Caco-2 (cell line): ENCODE measurements around the gene POGZ. TPM values are rescaled to one million over a fixed set of nuclear protein-coding genes. Genes with fewer than 3 reads are reported as not detected.

ENCODE experiments used
- BruUV-seq: library from RNA; stranded (reverse); fragments of 400-500 nt; replicated peaks from 2 replicates; lab custom pipeline; 2021; lab: Mats Ljungman, UMichigan
- CTCF ChIA-PET: fragments of 300-600 bp; sonication (Branson Sonifier 250); formaldehyde crosslinking; loops from one replicate; lab custom pipeline; 2022; ENCODE audit warnings: antibody characterized with exemption; lab: Charles Lee
- POLR2A ChIA-PET: fragments of 300-600 bp; sonication (Branson Sonifier 250); formaldehyde crosslinking; loops from one replicate; lab custom pipeline; 2022; ENCODE audit warnings: antibody characterized with exemption; lab: Charles Lee
- DNase-seq, 2 experiments: peaks; one replicate each; pipeline versions ENCODE4 v3.0.0 to v3.0.0-alpha.2; 2020 to 2022
- H3K27me3 ChIP-seq: replicated peaks from 2 replicates; pipeline ENCODE4 v1.6.0; 2011; ENCODE audit warnings: low read length; ENCODE audit not compliant: control insufficient read depth, insufficient read depth
- H3K36me3 ChIP-seq: 2 replicates; pipeline ENCODE4 v1.5.1; 2011; ENCODE audit warnings: low read length; ENCODE audit not compliant: control insufficient read depth, insufficient read depth
- H3K4me1 ChIP-seq: fragments of 250-450 bp; sonication (Bioruptor Pico); 2 replicates; pipeline ENCODE4 v1.5.1; 2020; ENCODE audit warnings: mild to moderate bottlenecking
- H3K4me3 ChIP-seq: 2 replicates; pipeline ENCODE4 v1.5.1; 2011; ENCODE audit warnings: low read depth, mild to moderate bottlenecking, control low read depth, low read length
- H3K9me3 ChIP-seq: fragments of 250-450 bp; sonication (Bioruptor Pico); 2 replicates; pipeline ENCODE4 v1.5.1; 2020; ENCODE audit warnings: mild to moderate bottlenecking, moderate library complexity
- H3K27ac Mint-ChIP-seq: one replicate; pipeline ENCODE4 v1.8.0; 2022; ENCODE audit warnings: mixed read lengths; ENCODE audit not compliant: unreplicated experiment
- H3K27me3 Mint-ChIP-seq: one replicate; pipeline ENCODE4 v1.8.0; 2022; ENCODE audit warnings: mixed read lengths; ENCODE audit not compliant: insufficient read depth, unreplicated experiment
- H3K36me3 Mint-ChIP-seq: one replicate; pipeline ENCODE4 v1.8.0; 2022; ENCODE audit warnings: mild to moderate bottlenecking, mixed read lengths; ENCODE audit not compliant: insufficient read depth, unreplicated experiment
- H3K4me1 Mint-ChIP-seq: one replicate; pipeline ENCODE4 v1.8.0; 2022; ENCODE audit warnings: low read depth, mixed read lengths; ENCODE audit not compliant: unreplicated experiment
- H3K4me3 Mint-ChIP-seq: one replicate; pipeline ENCODE4 v1.8.0; 2022; ENCODE audit warnings: mild to moderate bottlenecking, moderate library complexity, mixed read lengths; ENCODE audit not compliant: unreplicated experiment
- H3K9me3 Mint-ChIP-seq: one replicate; pipeline ENCODE4 v1.8.0; 2022; ENCODE audit warnings: mixed read lengths; ENCODE audit not compliant: unreplicated experiment
- intact Hi-C: fragments of 100-400 bp; cut with micrococcal nuclease; formaldehyde crosslinking; loops from one replicate; pipeline ENCODE4 v1.10.0; 2022; ENCODE audit not compliant: unreplicated experiment
- total RNA-seq: library from RNA; stranded (reverse); gene quantifications from 2 replicates; pipeline ENCODE4 v1.2.3, GENCODE V29; 2022
- TF ChIP-seq, protein P1 (sequence below), 2 experiments: fragments of 200-600 bp in 1 of 2; IDR thresholded peaks; 1 replicate in 1 of 2; 2 replicates in 1 of 2; pipeline versions ENCODE4 v1.5.1 to v1.8.0; 2011 to 2022; ENCODE audit warnings: antibody characterized with exemption in 1 of 2, control low read depth in 1 of 2, inconsistent platforms in 1 of 2, low read depth in 1 of 2, low read length in 1 of 2, mild to moderate bottlenecking in 1 of 2, moderate library complexity in 1 of 2; ENCODE audit not compliant: insufficient read depth in 1 of 2, severe bottlenecking in 1 of 2, unreplicated experiment in 1 of 2

POGZ gene
- total RNA-seq, 1 experiment from 2014 or later = 80.0 TPM

DNA sequence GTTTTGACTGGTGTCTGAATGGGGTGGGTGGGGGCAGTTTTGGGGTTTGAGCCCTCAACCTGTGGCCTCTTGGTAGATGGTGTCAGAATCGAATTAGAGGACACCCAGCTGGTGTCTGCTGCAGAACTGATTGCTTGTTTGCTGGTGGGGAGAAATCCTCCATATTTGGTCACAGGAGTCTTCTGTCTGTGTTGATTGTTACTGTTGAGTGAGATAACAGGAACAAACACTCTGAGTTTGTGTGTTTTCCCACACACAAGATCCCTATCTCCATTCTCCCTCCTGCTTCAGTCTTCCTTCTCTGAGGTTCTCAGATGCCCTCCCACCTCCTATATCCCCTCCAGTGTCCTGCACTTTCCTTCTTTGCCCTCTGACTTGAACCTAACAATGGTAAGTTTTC, 32.8 kb upstream of the POGZ start:
- ChIA-PET CTCF (no interaction called here), POLR2A (no interaction called here)
- Histone ChIP-seq H3K27me3 (no peaks in the 10 kb centered on the region), H3K9me3 (no peaks in the 10 kb centered on the region; the same call in 1 of the 2 replicates), H3K4me3 (no peak overlapping the region), H3K36me3 (no peaks in the 10 kb centered on the region), H3K4me1 (peaks cover 21% of the 10 kb centered on the region)
- no peaks in the 10 kb centered on the region for H3K9me3 Mint-ChIP-seq
- BruUV-seq = no TSS peak
- H3K36me3 Mint-ChIP-seq = no peaks in the 10 kb centered on the region
- H3K4me3 Mint-ChIP-seq = no peak overlapping the region
- no peaks in the 10 kb centered on the region for H3K27me3 Mint-ChIP-seq
- peak overlapping the region; percentile 43 for H3K27ac Mint-ChIP-seq
- TF ChIP-seq, protein P1, sequence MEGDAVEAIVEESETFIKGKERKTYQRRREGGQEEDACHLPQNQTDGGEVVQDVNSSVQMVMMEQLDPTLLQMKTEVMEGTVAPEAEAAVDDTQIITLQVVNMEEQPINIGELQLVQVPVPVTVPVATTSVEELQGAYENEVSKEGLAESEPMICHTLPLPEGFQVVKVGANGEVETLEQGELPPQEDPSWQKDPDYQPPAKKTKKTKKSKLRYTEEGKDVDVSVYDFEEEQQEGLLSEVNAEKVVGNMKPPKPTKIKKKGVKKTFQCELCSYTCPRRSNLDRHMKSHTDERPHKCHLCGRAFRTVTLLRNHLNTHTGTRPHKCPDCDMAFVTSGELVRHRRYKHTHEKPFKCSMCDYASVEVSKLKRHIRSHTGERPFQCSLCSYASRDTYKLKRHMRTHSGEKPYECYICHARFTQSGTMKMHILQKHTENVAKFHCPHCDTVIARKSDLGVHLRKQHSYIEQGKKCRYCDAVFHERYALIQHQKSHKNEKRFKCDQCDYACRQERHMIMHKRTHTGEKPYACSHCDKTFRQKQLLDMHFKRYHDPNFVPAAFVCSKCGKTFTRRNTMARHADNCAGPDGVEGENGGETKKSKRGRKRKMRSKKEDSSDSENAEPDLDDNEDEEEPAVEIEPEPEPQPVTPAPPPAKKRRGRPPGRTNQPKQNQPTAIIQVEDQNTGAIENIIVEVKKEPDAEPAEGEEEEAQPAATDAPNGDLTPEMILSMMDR (IDR thresholded peaks at IDR 0.05; ENCODE audit: insufficient read depth in 1 of 2, low read depth in 1 of 2, low read length in 1 of 2, severe bottlenecking in 1 of 2, unreplicated experiment in 1 of 2) = no peak
- peaks cover 23% of the 10 kb centered on the region for H3K4me1 Mint-ChIP-seq
- intact Hi-C loops = no loop called here
- DNase-seq = no peak

DNA sequence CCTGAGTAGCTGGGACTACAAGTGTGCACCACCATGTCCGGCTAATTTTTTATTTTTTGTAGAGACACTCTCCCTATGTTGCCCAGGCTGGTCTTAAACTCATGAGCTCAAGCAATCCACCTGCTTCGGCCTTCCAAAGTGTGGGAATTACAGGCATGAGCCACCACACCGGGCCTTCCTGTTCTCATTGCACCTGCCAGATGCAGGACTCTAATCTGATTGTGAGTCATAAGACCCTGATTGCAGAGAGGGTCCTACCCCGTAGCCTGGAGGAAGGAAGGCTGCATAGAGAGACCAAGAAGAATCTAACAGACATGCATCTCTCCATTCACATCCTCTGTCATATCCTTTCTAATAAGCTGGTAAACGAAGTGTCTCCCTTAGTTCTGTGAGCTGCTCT, 32.3 kb upstream of the POGZ start:
- Histone ChIP-seq H3K36me3 (no peaks in the 10 kb centered on the region), H3K4me1 (peaks cover 21% of the 10 kb centered on the region), H3K9me3 (no peaks in the 10 kb centered on the region; the same call in 1 of the 2 replicates), H3K4me3 (no peak overlapping the region), H3K27me3 (no peaks in the 10 kb centered on the region)
- Mint-ChIP-seq H3K27ac (peak overlapping the region; percentile 16), H3K36me3 (no peaks in the 10 kb centered on the region), H3K4me1 (peaks cover 23% of the 10 kb centered on the region), H3K4me3 (no peak overlapping the region), H3K9me3 (no peaks in the 10 kb centered on the region), H3K27me3 (no peaks in the 10 kb centered on the region)
- no peak for DNase-seq
- POLR2A ChIA-PET = no interaction called here
- TF ChIP-seq, protein P1 (IDR thresholded peaks at IDR 0.05; ENCODE audit: insufficient read depth in 1 of 2, low read depth in 1 of 2, low read length in 1 of 2, severe bottlenecking in 1 of 2, unreplicated experiment in 1 of 2) = no peak
- CTCF ChIA-PET = no interaction called here
- intact Hi-C loops = no loop called here
- no TSS peak for BruUV-seq

DNA sequence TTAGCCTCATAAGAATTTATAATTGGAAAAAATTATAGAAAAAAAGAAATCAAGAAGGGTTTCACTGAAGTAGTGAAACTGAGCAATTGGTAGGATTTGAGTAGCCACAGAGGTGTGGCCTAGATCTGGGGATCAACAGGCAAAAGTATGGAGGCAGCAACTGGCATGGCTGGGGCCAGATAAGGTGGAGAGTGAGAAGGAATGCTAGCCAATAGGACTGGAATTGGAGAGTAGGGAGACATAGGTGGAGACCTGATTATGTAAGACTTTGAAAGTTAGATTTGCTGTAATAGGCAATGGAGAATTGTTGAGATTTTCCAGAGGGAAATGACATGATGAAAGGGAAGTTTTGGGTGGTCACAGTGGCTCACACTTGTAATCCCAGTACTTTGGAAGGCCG, 27.3 kb upstream of the POGZ start:
- CTCF ChIA-PET = no interaction called here
- BruUV-seq = no TSS peak
- Histone ChIP-seq H3K4me3 (no peak overlapping the region), H3K36me3 (no peaks in the 10 kb centered on the region), H3K27me3 (no peaks in the 10 kb centered on the region), H3K9me3 (peaks cover 7% of the 10 kb centered on the region), H3K4me1 (no peaks in the 10 kb centered on the region)
- no peak for DNase-seq
- Mint-ChIP-seq H3K27ac (no peak overlapping the region), H3K27me3 (no peaks in the 10 kb centered on the region), H3K4me1 (no peaks in the 10 kb centered on the region), H3K9me3 (no peaks in the 10 kb centered on the region), H3K4me3 (no peak overlapping the region), H3K36me3 (no peaks in the 10 kb centered on the region)
- intact Hi-C loops = no loop called here
- TF ChIP-seq, protein P1 (IDR thresholded peaks at IDR 0.05; ENCODE audit: insufficient read depth in 1 of 2, low read depth in 1 of 2, low read length in 1 of 2, severe bottlenecking in 1 of 2, unreplicated experiment in 1 of 2) = no peak
- POLR2A ChIA-PET = no interaction called here
